Endothelial cell of umbilical vein (primary cell): ENCODE results near the gene DIABLO. TPM values are rescaled to one million over a fixed set of nuclear protein-coding genes. Genes with fewer than 3 reads are reported as not detected.

Source experiments
- BruUV-seq: library from RNA; stranded (reverse); fragments of 400-500 nt; replicated peaks from 2 replicates; lab custom pipeline; 2021; lab: Mats Ljungman, UMichigan
- CTCF ChIA-PET: fragments of 300-600, 350-600 bp; sonication (Branson Sonifier 250); formaldehyde crosslinking; loops from one replicate; lab custom pipeline; 2021; ENCODE audit warnings: antibody characterized with exemption, inconsistent platforms; lab: Charles Lee
- POLR2A ChIA-PET: fragments of 300-600, 350-600 bp; sonication (Branson Sonifier 250); formaldehyde crosslinking; loops from one replicate; lab custom pipeline; 2021; ENCODE audit warnings: antibody characterized with exemption, inconsistent platforms; lab: Charles Lee
- DNase-seq: peaks from one replicate; pipeline ENCODE4 v3.0.0-alpha.2; 2011; ENCODE audit warnings: low read depth, low spot score
- FAIRE-seq: peaks from 2 replicates; lab custom pipeline; 2011; peaks lifted over from hg19 to GRCh38; lab: Jason Lieb, UNC
- H2AFZ ChIP-seq: 2 replicates; pipeline ENCODE4 v1.6.0; 2012; ENCODE audit warnings: low read depth, low read length, control low read depth, inconsistent platforms
- H3K27ac ChIP-seq: 2 replicates; pipeline ENCODE4 v1.5.1; 2011; ENCODE audit warnings: low read depth, mild to moderate bottlenecking, control low read depth, low read length, moderate library complexity; ENCODE audit not compliant: insufficient read depth
- H3K27me3 ChIP-seq, 2 experiments: 2 replicates each; pipeline versions ENCODE4 v1.6.0 to v1.6.1; 2011; ENCODE audit warnings: low read length in 2 of 2, mixed read lengths in 1 of 2; ENCODE audit not compliant: control insufficient read depth in 2 of 2, insufficient read depth in 2 of 2
- H3K36me3 ChIP-seq, 2 experiments: 2 replicates in 1 of 2; 3 replicates in 1 of 2; pipeline ENCODE4 v1.5.1; 2011; ENCODE audit warnings: low read length in 2 of 2, mild to moderate bottlenecking in 1 of 2, moderate library complexity in 1 of 2; ENCODE audit not compliant: control insufficient read depth in 2 of 2, insufficient read depth in 2 of 2; ENCODE audit errors: extremely low read depth in 1 of 2
- H3K4me1 ChIP-seq: 3 replicates; pipeline ENCODE4 v1.5.1; 2011; ENCODE audit warnings: mild to moderate bottlenecking, low read length; ENCODE audit not compliant: control insufficient read depth, insufficient read depth; ENCODE audit errors: extremely low read depth
- H3K4me2 ChIP-seq: 2 replicates; pipeline ENCODE4 v1.6.1; 2011; ENCODE audit warnings: low read length, control low read depth, mixed read lengths; ENCODE audit not compliant: insufficient read depth
- H3K4me3 ChIP-seq, 3 experiments: fragments of 200-600 bp in 1 of 3; sonication (generic), shearing (Covaris generic) in 1 of 3; replicated peaks in 1 of 3; 2 replicates each; pipeline ENCODE4 v1.5.1; 2011 to 2016; ENCODE audit warnings: control low read depth in 3 of 3, low read length in 3 of 3, mild to moderate bottlenecking in 2 of 3, inconsistent platforms in 1 of 3, low read depth in 1 of 3, moderate library complexity in 1 of 3; ENCODE audit not compliant: insufficient read depth in 1 of 3
- H3K79me2 ChIP-seq: 2 replicates; pipeline ENCODE4 v1.6.0; 2012; ENCODE audit warnings: low read length, inconsistent platforms; ENCODE audit not compliant: control insufficient read depth, insufficient read depth
- H3K9ac ChIP-seq: replicated peaks from 2 replicates; pipeline ENCODE3; 2011; ENCODE audit warnings: low read length, control low read depth; ENCODE audit not compliant: insufficient read depth; ENCODE audit errors: extremely low read depth
- H3K9me1 ChIP-seq: replicated peaks from 3 replicates; pipeline ENCODE4 v1.6.0; 2011; ENCODE audit warnings: mild to moderate bottlenecking, low read length; ENCODE audit not compliant: control insufficient read depth, insufficient read depth; ENCODE audit errors: extremely low read depth
- H3K9me3 ChIP-seq: replicated peaks from 2 replicates; pipeline ENCODE4 v1.5.1; 2012; ENCODE audit warnings: low read length, inconsistent platforms; ENCODE audit not compliant: control insufficient read depth, insufficient read depth
- H4K20me1 ChIP-seq: replicated peaks from 2 replicates; pipeline ENCODE3; 2011; ENCODE audit warnings: mild to moderate bottlenecking, low read length; ENCODE audit not compliant: control insufficient read depth, insufficient read depth; ENCODE audit errors: extremely low read depth
- CTCF ChIP-seq, 2 donors: IDR thresholded peaks; 1 replicate in 1 of 2; 2 replicates in 1 of 2; pipeline ENCODE4 v1.5.1; 2011; ENCODE audit warnings: low read length in 2 of 2, mild to moderate bottlenecking in 2 of 2, moderate library complexity in 2 of 2, control low read depth in 1 of 2, inconsistent platforms in 1 of 2, low read depth in 1 of 2; ENCODE audit not compliant: insufficient read depth in 1 of 2; ENCODE audit errors: extremely low read depth in 1 of 2
- EZH2 ChIP-seq: IDR thresholded peaks from 2 replicates; pipeline ENCODE4 v1.6.1; 2012; ENCODE audit warnings: borderline replicate concordance, low read depth, mild to moderate bottlenecking, moderate library complexity, low read length, inconsistent platforms; ENCODE audit not compliant: severe bottlenecking
- FOS ChIP-seq: IDR thresholded peaks from 2 replicates; pipeline ENCODE4 v1.6.1; 2011; ENCODE audit warnings: mild to moderate bottlenecking, low read length, moderate library complexity, borderline replicate concordance; ENCODE audit not compliant: insufficient read depth
- GATA2 ChIP-seq: IDR thresholded peaks from 2 replicates; pipeline ENCODE4 v1.7.0; 2011; ENCODE audit warnings: low read depth, mild to moderate bottlenecking, moderate library complexity, mixed read lengths, low read length; ENCODE audit not compliant: insufficient read length, insufficient read depth
- JUN ChIP-seq: IDR thresholded peaks from 2 replicates; pipeline ENCODE4 v1.6.1; 2011; ENCODE audit warnings: borderline replicate concordance, low read depth; ENCODE audit not compliant: insufficient read length, insufficient read depth
- MAX ChIP-seq: IDR thresholded peaks from 2 replicates; pipeline ENCODE4 v1.6.1; 2011; ENCODE audit not compliant: insufficient read depth, insufficient read length
- MYC ChIP-seq: IDR thresholded peaks from one replicate; pipeline ENCODE4 v1.6.1; 2011; ENCODE audit warnings: mild to moderate bottlenecking, low read depth, low read length
- POLR2A ChIP-seq: IDR thresholded peaks from 2 replicates; pipeline ENCODE4 v1.6.1; 2012; ENCODE audit warnings: low read depth, mild to moderate bottlenecking, control low read depth, low read length
- POLR2AphosphoS5 ChIP-seq: IDR thresholded peaks from 2 replicates; pipeline ENCODE4 v1.6.1; 2012; ENCODE audit warnings: low read depth, mild to moderate bottlenecking, control low read depth, low read length, moderate library complexity; ENCODE audit not compliant: insufficient read depth
- dilution Hi-C: fragments of 300-500 bp; cut with MboI; formaldehyde crosslinking; loops from one replicate; pipeline ENCODE4 v1.15.0; 2019; ENCODE audit warnings: low sequenced_read_pairs; ENCODE audit not compliant: extremely low pct_ligation_motif_present
- intact Hi-C: fragments of 100-400 bp; cut with micrococcal nuclease; formaldehyde crosslinking; loops from one replicate; pipeline ENCODE4 v1.10.0; 2022
- polyA plus RNA-seq, 4 experiments: library from polyadenylated mRNA; depleted of rRNA in 3 of 4; stranded (reverse) in 3 of 4; unstranded in 1 of 4; fragments of >200 nt; gene quantifications; 2 replicates each; pipeline versions ENCODE4 v1.2.1 to v1.2.3, GENCODE V29; 2011 to 2012; ENCODE audit warnings: missing spikeins in 1 of 4
- total RNA-seq: library from RNA; stranded (reverse); gene quantifications from 2 replicates; pipeline ENCODE4 v1.2.3, GENCODE V29; 2021

DIABLO gene
- total and polyA plus RNA-seq, 2 donors (not counting 3 experiments of a cell fraction or from before 2014, with no cell fraction given): 49.9 to 55.4 TPM

DNA sequence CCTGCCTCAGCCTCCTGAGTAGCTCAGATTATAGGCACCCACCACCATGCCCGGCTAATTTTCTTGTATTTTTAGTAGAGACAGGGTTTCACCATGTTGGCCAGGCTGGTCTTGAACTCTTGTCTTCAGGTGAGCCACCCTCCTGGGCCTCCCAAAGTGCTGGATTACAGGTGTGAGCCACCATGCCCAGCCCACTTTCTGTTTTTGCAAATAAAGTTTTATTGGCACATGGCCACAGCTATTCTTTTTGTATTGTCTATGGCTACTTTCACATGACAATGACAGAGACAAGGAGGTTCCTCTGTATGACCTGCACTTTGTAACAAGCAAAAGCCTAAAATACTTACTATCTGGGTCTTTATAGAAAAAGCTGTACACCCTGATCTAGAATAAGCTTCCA is 19.7 kb upstream of the DIABLO start:
- H3K79me2 ChIP-seq: no peaks in the 10 kb centered on the region
- H3K9me1 ChIP-seq: no peaks in the 10 kb centered on the region
- H3K27ac ChIP-seq: no peak overlapping the region
- CTCF ChIA-PET: interaction anchor here (1.3 kb wide), 1 partner anchor 33 kb away, joined by 5 read pairs; no protein-coding TSS in a partner anchor
- POLR2A ChIA-PET: no interaction called here
- no peaks in the 10 kb centered on the region for H3K4me1 ChIP-seq
- no peak overlapping the region for H3K4me2 ChIP-seq
- intact Hi-C loops: no loop called here
- DNase-seq (no peak), FAIRE-seq (no peak)
- H3K9me3 ChIP-seq: no peaks in the 10 kb centered on the region
- no TSS peak for BruUV-seq
- no peak overlapping the region for H3K9ac ChIP-seq
- no peaks in the 10 kb centered on the region for H3K27me3 ChIP-seq
- no peak overlapping the region for H2AFZ ChIP-seq
- H4K20me1 ChIP-seq: no peaks in the 10 kb centered on the region
- no peak overlapping the region for H3K4me3 ChIP-seq
- peaks cover 0 to 10% of the 10 kb centered on the region in 2 experiments for H3K36me3 ChIP-seq
- dilution Hi-C loops: no loop called here
- no peak for TF ChIP-seq EZH2
- TF ChIP-seq POLR2AphosphoS5: no peak

- no peaks in the 10 kb centered on the region for H3K79me2 ChIP-seq
- CTCF ChIA-PET: interaction anchor here (0.5 to 1.3 kb wide), 2 partner anchors 33 to 174 kb away, joined by 3 to 5 read pairs; no protein-coding TSS in a partner anchor
- H3K9ac ChIP-seq: no peak overlapping the region
- no peak overlapping the region for H3K4me2 ChIP-seq
- POLR2A ChIA-PET: no interaction called here
- no peak overlapping the region for H3K27ac ChIP-seq
- no peaks in the 10 kb centered on the region for H3K27me3 ChIP-seq
- H3K36me3 ChIP-seq: peaks cover 0 to 8% of the 10 kb centered on the region in 2 experiments
- intact Hi-C loops (no loop called here), dilution Hi-C loops (no loop called here)
- H3K9me3 ChIP-seq: no peaks in the 10 kb centered on the region
- H3K9me1 ChIP-seq: no peaks in the 10 kb centered on the region
- BruUV-seq: no TSS peak
- FAIRE-seq: no peak
- H2AFZ ChIP-seq: no peak overlapping the region
- no peaks in the 10 kb centered on the region for H4K20me1 ChIP-seq
- H3K4me3 ChIP-seq: no peak overlapping the region
- no peak for TF ChIP-seq CTCF (IDR thresholded peaks at IDR 0.05; ENCODE audit: extremely low read depth in 1 of 2, insufficient read depth in 1 of 2, low read depth in 1 of 2, low read length in 2 of 2)
- TF ChIP-seq POLR2AphosphoS5: no peak
- TF ChIP-seq POLR2A: no peak
- TF ChIP-seq MYC: no peak
- no peak for TF ChIP-seq GATA2
- no peak for TF ChIP-seq MAX
- TF ChIP-seq JUN: no peak
- TF ChIP-seq FOS: no peak
- TF ChIP-seq EZH2: no peak
- no peak for DNase-seq
- no peaks in the 10 kb centered on the region for H3K4me1 ChIP-seq
Measured at GRCh38 chr12:122244565-122245371, 18.9 kb upstream of the DIABLO start.
